ENCODE results near the gene PBLD.

PBLD gene

GRCh38 chr10:68362590-68362989 lies 29.9 kb upstream of the PBLD start:
- Histone ChIP-seq H3K9me3 (ENCODE audit: low read length) (no peaks in the 10 kb centered on the region), H3K9ac (ENCODE audit: low read length) (no peak overlapping the region), H3K27ac (ENCODE audit: low read depth, low read length, poor library complexity, severe bottlenecking) (no peak overlapping the region), H3F3A (ENCODE audit: insufficient read depth, low read length) (no peaks in the 10 kb centered on the region), H3K4me1 (ENCODE audit: insufficient read depth, low read length, severe bottlenecking) (peaks cover 6% of the 10 kb centered on the region), H3K4me3 (ENCODE audit: low read depth, low read length, poor library complexity, severe bottlenecking) (no peak overlapping the region), H3K4me2 (ENCODE audit: low read length) (no peak overlapping the region), H3K79me2 (ENCODE audit: insufficient read depth, low read length) (no peaks in the 10 kb centered on the region), H3K9me2 (ENCODE audit: low read depth, low read length) (no peaks in the 10 kb centered on the region), H4K20me1 (ENCODE audit: insufficient read depth, low read length) (no peaks in the 10 kb centered on the region), H3K36me3 (ENCODE audit: insufficient read depth, low read length) (no peaks in the 10 kb centered on the region), H3K27me3 (ENCODE audit: insufficient read depth, low read length) (no peaks in the 10 kb centered on the region), H2AFZ (ENCODE audit: low read length) (no peak overlapping the region)
- TF ChIP-seq CTCF (IDR thresholded peaks at IDR 0.05; ENCODE audit: low read length): no peak
- TF ChIP-seq EZH2 (IDR thresholded peaks at IDR 0.05; ENCODE audit: borderline replicate concordance, low read length): no peak

- H3K27me3 ChIP-seq (ENCODE audit: insufficient read depth, low read length): no peaks in the 10 kb centered on the region
- H3K9me3 ChIP-seq (ENCODE audit: low read length): no peaks in the 10 kb centered on the region
- no peak overlapping the region for H3K4me2 ChIP-seq (ENCODE audit: low read length)
- H4K20me1 ChIP-seq (ENCODE audit: insufficient read depth, low read length): no peaks in the 10 kb centered on the region
- no peak overlapping the region for H3K27ac ChIP-seq (ENCODE audit: low read depth, low read length, poor library complexity, severe bottlenecking)
- no peak overlapping the region for H2AFZ ChIP-seq (ENCODE audit: low read length)
- peaks cover 6% of the 10 kb centered on the region for H3K4me1 ChIP-seq (ENCODE audit: insufficient read depth, low read length, severe bottlenecking)
- no peaks in the 10 kb centered on the region for H3K36me3 ChIP-seq (ENCODE audit: insufficient read depth, low read length)
- TF ChIP-seq EZH2 (IDR thresholded peaks at IDR 0.05; ENCODE audit: borderline replicate concordance, low read length) (no peak), CTCF (IDR thresholded peaks at IDR 0.05; ENCODE audit: low read length) (no peak)
- no peaks in the 10 kb centered on the region for H3K9me2 ChIP-seq (ENCODE audit: low read depth, low read length)
- H3K79me2 ChIP-seq (ENCODE audit: insufficient read depth, low read length): no peaks in the 10 kb centered on the region
- H3F3A ChIP-seq (ENCODE audit: insufficient read depth, low read length): no peaks in the 10 kb centered on the region
- no peak overlapping the region for H3K9ac ChIP-seq (ENCODE audit: low read length)
- H3K4me3 ChIP-seq (ENCODE audit: low read depth, low read length, poor library complexity, severe bottlenecking): no peak overlapping the region
These were observed 26.5 kb upstream of the PBLD start for GRCh38 chr10:68359189-68359588.

GRCh38 chr10:68353537-68353936 lies 20.8 kb upstream of the PBLD start:
- Histone ChIP-seq H3K9me3 (ENCODE audit: low read length) (no peaks in the 10 kb centered on the region), H3K4me1 (ENCODE audit: insufficient read depth, low read length, severe bottlenecking) (peaks cover 3% of the 10 kb centered on the region), H2AFZ (ENCODE audit: low read length) (no peak overlapping the region), H3K27ac (ENCODE audit: low read depth, low read length, poor library complexity, severe bottlenecking) (no peak overlapping the region), H3F3A (ENCODE audit: insufficient read depth, low read length) (no peaks in the 10 kb centered on the region), H3K4me2 (ENCODE audit: low read length) (no peak overlapping the region), H3K9me2 (ENCODE audit: low read depth, low read length) (no peaks in the 10 kb centered on the region), H4K20me1 (ENCODE audit: insufficient read depth, low read length) (no peaks in the 10 kb centered on the region), H3K4me3 (ENCODE audit: low read depth, low read length, poor library complexity, severe bottlenecking) (no peak overlapping the region), H3K9ac (ENCODE audit: low read length) (no peak overlapping the region), H3K27me3 (ENCODE audit: insufficient read depth, low read length) (no peaks in the 10 kb centered on the region), H3K79me2 (ENCODE audit: insufficient read depth, low read length) (no peaks in the 10 kb centered on the region), H3K36me3 (ENCODE audit: insufficient read depth, low read length) (peaks cover 10% of the 10 kb centered on the region; the same call in 1 of the 2 replicates)
- TF ChIP-seq CTCF (IDR thresholded peaks at IDR 0.05; ENCODE audit: low read length): no peak
- TF ChIP-seq EZH2 (IDR thresholded peaks at IDR 0.05; ENCODE audit: borderline replicate concordance, low read length): no peak
